Mesendoderm (in vitro differentiated cells): ENCODE data around the gene FTSJ3.

Experiments used
- DNase-seq: peaks from one replicate; pipeline ENCODE4 v3.0.0; 2013
- H2AK5ac ChIP-seq: 2 replicates; pipeline ENCODE4 v1.6.1; 2013; ENCODE audit warnings: low read length, inconsistent platforms
- H2BK120ac ChIP-seq: 2 replicates; pipeline ENCODE4 v1.6.1; 2013; ENCODE audit warnings: low read depth, mild to moderate bottlenecking, low read length, moderate library complexity, mixed read lengths
- H2BK15ac ChIP-seq: replicated peaks from 2 replicates; pipeline ENCODE4 v1.6.1; 2013; ENCODE audit warnings: low read depth, mild to moderate bottlenecking, moderate library complexity
- H2BK5ac ChIP-seq: 2 replicates; pipeline ENCODE4 v1.6.1; 2013; ENCODE audit warnings: low read length, inconsistent platforms
- H3K18ac ChIP-seq: 2 replicates; pipeline ENCODE4 v1.6.1; 2013; ENCODE audit warnings: mild to moderate bottlenecking, low read length, mixed read lengths
- H3K23ac ChIP-seq: one replicate; pipeline ENCODE4 v1.6.1; 2013; ENCODE audit warnings: low read length
- H3K27ac ChIP-seq: 2 replicates; pipeline ENCODE4 v1.5.1; 2013; ENCODE audit warnings: low read depth, mild to moderate bottlenecking, inconsistent platforms, low read length, moderate library complexity
- H3K27me3 ChIP-seq: 2 replicates; pipeline ENCODE4 v1.6.1; 2013; ENCODE audit warnings: low read length, control low read depth, mild to moderate bottlenecking, inconsistent platforms; ENCODE audit not compliant: insufficient read depth, poor library complexity
- H3K36me3 ChIP-seq: 2 replicates; pipeline ENCODE4 v1.6.1; 2013; ENCODE audit warnings: low read length, inconsistent platforms; ENCODE audit not compliant: control insufficient read depth, insufficient read depth
- H3K4ac ChIP-seq: one replicate; pipeline ENCODE4 v1.6.1; 2013; ENCODE audit warnings: low read depth, mild to moderate bottlenecking, low read length, moderate library complexity
- H3K4me1 ChIP-seq: 2 replicates; pipeline ENCODE4 v1.6.1; 2013; ENCODE audit warnings: low read depth, low read length, inconsistent platforms; ENCODE audit not compliant: control insufficient read depth
- H3K4me2 ChIP-seq: 2 replicates; pipeline ENCODE4 v1.6.1; 2013; ENCODE audit warnings: low read length
- H3K4me3 ChIP-seq: 2 replicates; pipeline ENCODE4 v1.5.1; 2013; ENCODE audit warnings: mild to moderate bottlenecking, low read length
- H3K56ac ChIP-seq: one replicate; pipeline ENCODE4 v1.6.1; 2013; ENCODE audit warnings: low read length
- H3K79me1 ChIP-seq: 2 replicates; pipeline ENCODE4 v1.6.1; 2013; ENCODE audit warnings: low read length, inconsistent platforms
- H3K79me2 ChIP-seq: 2 replicates; pipeline ENCODE4 v1.6.1; 2013; ENCODE audit warnings: mild to moderate bottlenecking, low read length; ENCODE audit not compliant: control insufficient read depth, insufficient read depth
- H3K9ac ChIP-seq: 2 replicates; pipeline ENCODE4 v1.6.1; 2013; ENCODE audit warnings: low read length, inconsistent platforms
- H4K5ac ChIP-seq: one replicate; pipeline ENCODE4 v1.6.1; 2013; ENCODE audit warnings: low read length
- H4K8ac ChIP-seq: one replicate; pipeline ENCODE4 v1.6.1; 2013; ENCODE audit warnings: low read depth, mild to moderate bottlenecking, control low read depth, low read length, moderate library complexity
- WGBS: extraction: QIAGEN DNeasy Blood & Tissue Kit; methylation state at CpG from one replicate; pipeline ENCODE4 v1.1.7; 2013; ENCODE audit warnings: low lambda C conversion rate, missing lambda C conversion rate; ENCODE audit not compliant: insufficient coverage; ENCODE audit errors: extremely low coverage; 5-methylcytosine and 5-hydroxymethylcytosine counted together

The FTSJ3 gene

GRCh38 chr17:63785556-63785955 lies 41.9 kb downstream of the FTSJ3 start:
- Histone ChIP-seq H3K27me3 (no peaks in the 10 kb centered on the region), H4K8ac (no peak overlapping the region), H3K23ac (no peak overlapping the region), H4K5ac (no peak overlapping the region), H3K4me3 (no peak overlapping the region), H3K79me1 (peaks cover 6% of the 10 kb centered on the region), H3K9ac (no peak overlapping the region), H3K36me3 (no peaks in the 10 kb centered on the region), H3K18ac (no peak overlapping the region), H3K27ac (no peak overlapping the region), H3K56ac (no peak overlapping the region), H3K4me2 (no peak overlapping the region), H2AK5ac (no peak overlapping the region), H3K4ac (no peak overlapping the region), H2BK5ac (no peak overlapping the region), H2BK120ac (no peak overlapping the region), H3K4me1 (no peaks in the 10 kb centered on the region), H3K79me2 (peaks cover 53% of the 10 kb centered on the region), H2BK15ac (no peak overlapping the region)
- no CpG with 5 or more reads among the region's 1 CpG for WGBS
- no peak for DNase-seq

- Histone ChIP-seq H3K36me3 (no peaks in the 10 kb centered on the region), H3K79me1 (peaks cover 6% of the 10 kb centered on the region), H3K4me2 (no peak overlapping the region), H3K9ac (no peak overlapping the region), H3K23ac (no peak overlapping the region), H3K27me3 (no peaks in the 10 kb centered on the region), H2BK120ac (no peak overlapping the region), H3K27ac (no peak overlapping the region), H4K5ac (no peak overlapping the region), H2BK15ac (no peak overlapping the region), H3K18ac (no peak overlapping the region), H3K4me1 (no peaks in the 10 kb centered on the region), H3K56ac (no peak overlapping the region), H3K79me2 (peaks cover 64% of the 10 kb centered on the region), H3K4me3 (no peak overlapping the region), H2AK5ac (no peak overlapping the region), H4K8ac (no peak overlapping the region), H3K4ac (no peak overlapping the region), H2BK5ac (no peak overlapping the region)
- no peak for DNase-seq
- no CpG with 5 or more reads among the region's 6 CpGs for WGBS
Observed at GRCh38 chr17:63783522-63783921, 43.9 kb downstream of the FTSJ3 start.

- Histone ChIP-seq H3K4me2 (no peak overlapping the region), H3K4me3 (no peak overlapping the region), H3K79me2 (peaks cover 83% of the 10 kb centered on the region), H3K27me3 (no peaks in the 10 kb centered on the region), H3K9ac (no peak overlapping the region), H3K23ac (no peak overlapping the region), H3K4ac (no peak overlapping the region), H4K8ac (no peak overlapping the region), H3K27ac (no peak overlapping the region), H3K18ac (no peak overlapping the region), H2BK120ac (no peak overlapping the region), H3K56ac (no peak overlapping the region), H3K36me3 (peaks cover 2% of the 10 kb centered on the region), H3K79me1 (peaks cover 6% of the 10 kb centered on the region), H2BK5ac (no peak overlapping the region), H3K4me1 (peaks cover 2% of the 10 kb centered on the region), H2AK5ac (no peak overlapping the region), H4K5ac (no peak overlapping the region), H2BK15ac (no peak overlapping the region)
- no peak for DNase-seq
- WGBS: no CpG with 5 or more reads among the region's 4 CpGs
Observed at GRCh38 chr17:63780928-63781327, 46.5 kb downstream of the FTSJ3 start.

GRCh38 chr17:63780507-63780906 lies 47.0 kb downstream of the FTSJ3 start:
- H3K23ac ChIP-seq: no peak overlapping the region
- peaks cover 84% of the 10 kb centered on the region for H3K79me2 ChIP-seq
- H2BK120ac ChIP-seq: no peak overlapping the region
- H3K4me1 ChIP-seq: peaks cover 2% of the 10 kb centered on the region
- no CpG with 5 or more reads among the region's 1 CpG for WGBS
- no peak overlapping the region for H3K56ac ChIP-seq
- H3K18ac ChIP-seq: no peak overlapping the region
- no peak overlapping the region for H3K4me2 ChIP-seq
- no peak overlapping the region for H3K9ac ChIP-seq
- no peak for DNase-seq
- H3K36me3 ChIP-seq: peaks cover 2% of the 10 kb centered on the region
- H2AK5ac ChIP-seq: no peak overlapping the region
- no peaks in the 10 kb centered on the region for H3K27me3 ChIP-seq
- no peak overlapping the region for H3K4ac ChIP-seq
- peaks cover 6% of the 10 kb centered on the region for H3K79me1 ChIP-seq
- no peak overlapping the region for H3K27ac ChIP-seq
- H2BK15ac ChIP-seq: no peak overlapping the region
- H2BK5ac ChIP-seq: no peak overlapping the region
- H3K4me3 ChIP-seq: no peak overlapping the region
- no peak overlapping the region for H4K8ac ChIP-seq
- H4K5ac ChIP-seq: no peak overlapping the region

GRCh38 chr17:63775420-63775819 lies 52.0 kb downstream of the FTSJ3 start:
- peak overlapping the region; percentile 11 for H3K27ac ChIP-seq
- H3K79me2 ChIP-seq: peaks cover 83% of the 10 kb centered on the region
- H4K8ac ChIP-seq: no peak overlapping the region
- peak overlapping the region; percentile 16 for H2AK5ac ChIP-seq
- no peaks in the 10 kb centered on the region for H3K27me3 ChIP-seq
- H3K4ac ChIP-seq: no peak overlapping the region
- peak; percentile 50 for DNase-seq
- no peak overlapping the region for H3K23ac ChIP-seq
- H2BK15ac ChIP-seq: no peak overlapping the region
- peaks cover 2% of the 10 kb centered on the region for H3K36me3 ChIP-seq
- H3K4me3 ChIP-seq: peak overlapping the region; percentile 94
- H2BK120ac ChIP-seq: no peak overlapping the region
- no peak overlapping the region for H4K5ac ChIP-seq
- peak overlapping the region; percentile 19 for H3K4me2 ChIP-seq
- H3K18ac ChIP-seq: no peak overlapping the region
- H3K79me1 ChIP-seq: no peaks in the 10 kb centered on the region
- H3K4me1 ChIP-seq: peaks cover 2% of the 10 kb centered on the region
- no CpG with 5 or more reads among the region's 8 CpGs for WGBS
- H3K56ac ChIP-seq: peak overlapping the region; percentile 95
- peak overlapping the region; percentile 96 for H3K9ac ChIP-seq
- H2BK5ac ChIP-seq: no peak overlapping the region

GRCh38 chr17:63774969-63775265 lies 52.5 kb downstream of the FTSJ3 start:
- no peak overlapping the region for H4K5ac ChIP-seq
- no CpG with 5 or more reads among the region's 4 CpGs for WGBS
- peaks cover 2% of the 10 kb centered on the region for H3K4me1 ChIP-seq
- peak overlapping the region; percentile 19 for H3K4me2 ChIP-seq
- H3K79me2 ChIP-seq: peaks cover 85% of the 10 kb centered on the region
- H3K56ac ChIP-seq: peak overlapping the region; percentile 95
- H4K8ac ChIP-seq: no peak overlapping the region
- DNase-seq: peak; percentile 17
- no peaks in the 10 kb centered on the region for H3K27me3 ChIP-seq
- no peak overlapping the region for H2BK120ac ChIP-seq
- no peak overlapping the region for H3K23ac ChIP-seq
- H3K27ac ChIP-seq: peak overlapping the region; percentile 11
- no peak overlapping the region for H2AK5ac ChIP-seq
- H2BK15ac ChIP-seq: no peak overlapping the region
- H3K4me3 ChIP-seq: peak overlapping the region; percentile 94
- H3K4ac ChIP-seq: no peak overlapping the region
- H3K36me3 ChIP-seq: peaks cover 2% of the 10 kb centered on the region
- no peak overlapping the region for H3K18ac ChIP-seq
- H2BK5ac ChIP-seq: no peak overlapping the region
- no peaks in the 10 kb centered on the region for H3K79me1 ChIP-seq
- peak overlapping the region; percentile 96 for H3K9ac ChIP-seq
